ENCODE measurements around the gene TXNRD2. TPM values are rescaled to one million over a fixed set of nuclear protein-coding genes. Genes with fewer than 3 reads are reported as not detected.

The TXNRD2 gene
- total RNA-seq, 1 experiment from 2014 or later, result 23.0 TPM

- intact Hi-C loops (cut with micrococcal nuclease), result no loop called here
- TF ChIP-seq EZH2phosphoT487 (IDR thresholded peaks at IDR 0.05; ENCODE audit: borderline replicate concordance, low read length), result no peak
- no peak for TF ChIP-seq CTCF (conservative IDR thresholded peaks at IDR 0.05; ENCODE audit: low read depth, low read length)
- no peak for TF ChIP-seq EZH2 (IDR thresholded peaks at IDR 0.05; ENCODE audit: low read length, unreplicated experiment)
- BruUV-seq (replicated peaks), result no TSS peak
- peaks cover 9% of the 10 kb centered on the region; the same call in 1 of the 2 replicates for H3K4me1 ChIP-seq (ENCODE audit: insufficient read depth, low read length)
- no peak overlapping the region for H3K4me3 ChIP-seq (ENCODE audit: low read length)
- no peak overlapping the region for H3K9ac ChIP-seq (ENCODE audit: low read length)
- no peaks in the 10 kb centered on the region for H3K79me2 ChIP-seq (ENCODE audit: low read length)
- H3K27ac ChIP-seq (ENCODE audit: low read length), result no peak overlapping the region
- ATAC-seq (no peak), DNase-seq (no peak)
- CTCF ChIA-PET, result no interaction called here
- POLR2A ChIA-PET (ENCODE audit: unreplicated experiment), result no interaction called here
- H4K20me1 ChIP-seq (ENCODE audit: low read length), result no peaks in the 10 kb centered on the region
- H3K9me3 ChIP-seq (ENCODE audit: low read length), result no peaks in the 10 kb centered on the region
- H3K4me2 ChIP-seq (ENCODE audit: low read length), result no peak overlapping the region
- no peak overlapping the region for H2AFZ ChIP-seq (ENCODE audit: low read length)
- no peaks in the 10 kb centered on the region for H3K27me3 ChIP-seq (ENCODE audit: low read length)
- H3K36me3 ChIP-seq (ENCODE audit: low read depth, low read length), result no peaks in the 10 kb centered on the region
- H3K9me2 ChIP-seq (replicated peaks; ENCODE audit: low read length), result no peaks in the 10 kb centered on the region
- H3F3A ChIP-seq (ENCODE audit: low read length, unreplicated experiment), result no peaks in the 10 kb centered on the region
Observed at GRCh38 chr22:19972251-19972650, 30.6 kb upstream of the TXNRD2 start.

DNA sequence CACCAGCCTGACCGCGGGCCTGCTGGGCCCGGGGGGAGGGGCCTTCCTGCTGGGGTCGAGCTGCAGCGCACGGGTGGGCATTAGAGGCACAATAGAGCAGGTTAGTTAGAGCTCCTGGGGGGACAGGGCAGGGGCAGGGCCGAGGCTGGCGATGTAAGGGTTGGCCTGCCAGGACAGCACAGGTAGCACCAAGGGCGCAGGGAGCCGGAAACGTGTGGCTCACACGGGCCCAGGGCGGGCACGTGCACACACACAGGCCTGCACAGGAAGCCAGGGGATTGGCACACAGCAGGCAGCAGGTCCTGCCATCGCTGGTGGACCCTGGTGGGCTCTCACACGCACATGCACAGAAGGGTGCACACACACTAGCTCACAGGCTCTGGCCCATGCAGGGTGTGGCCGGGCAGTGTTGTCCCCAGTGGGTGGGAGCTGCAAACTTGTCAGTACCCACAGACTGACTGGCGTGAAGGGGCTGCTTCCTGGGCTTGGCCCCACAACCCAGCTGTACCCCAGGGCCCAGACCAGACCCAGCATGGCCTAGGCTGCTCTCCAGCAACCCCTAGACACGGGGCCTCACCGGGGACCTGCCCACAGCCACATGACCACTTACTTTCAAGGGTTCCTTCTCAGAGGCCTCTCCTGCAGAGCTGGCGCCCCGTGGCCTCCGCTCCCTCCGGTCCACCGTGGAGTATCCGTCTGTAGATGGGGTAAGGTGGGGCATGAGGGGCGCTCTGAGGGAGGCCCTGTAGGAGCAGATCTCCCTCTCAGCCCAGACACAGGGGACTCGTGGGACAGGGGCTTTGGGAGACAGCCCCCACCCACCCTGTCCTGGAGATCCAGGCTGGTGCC lies 29.9 kb upstream of the TXNRD2 start:
- H3K36me3 ChIP-seq (ENCODE audit: low read depth, low read length), result no peaks in the 10 kb centered on the region
- H3K4me3 ChIP-seq (ENCODE audit: low read length), result no peak overlapping the region
- H3K9ac ChIP-seq (ENCODE audit: low read length), result no peak overlapping the region
- H3K4me2 ChIP-seq (ENCODE audit: low read length), result no peak overlapping the region
- no peaks in the 10 kb centered on the region for H3K9me2 ChIP-seq (replicated peaks; ENCODE audit: low read length)
- no peak overlapping the region for H2AFZ ChIP-seq (ENCODE audit: low read length)
- H3K27me3 ChIP-seq (ENCODE audit: low read length), result no peaks in the 10 kb centered on the region
- no peak overlapping the region for H3K27ac ChIP-seq (ENCODE audit: low read length)
- H3K79me2 ChIP-seq (ENCODE audit: low read length), result no peaks in the 10 kb centered on the region
- BruUV-seq (replicated peaks), result no TSS peak
- no peaks in the 10 kb centered on the region for H4K20me1 ChIP-seq (ENCODE audit: low read length)
- ChIA-PET CTCF (no interaction called here), POLR2A (ENCODE audit: unreplicated experiment) (no interaction called here)
- no peak for DNase-seq
- no peaks in the 10 kb centered on the region for H3K9me3 ChIP-seq (ENCODE audit: low read length)
- intact Hi-C loops (cut with micrococcal nuclease), result no loop called here
- TF ChIP-seq CTCF (conservative IDR thresholded peaks at IDR 0.05; ENCODE audit: low read depth, low read length) (no peak), EZH2phosphoT487 (IDR thresholded peaks at IDR 0.05; ENCODE audit: borderline replicate concordance, low read length) (no peak)
- no peaks in the 10 kb centered on the region for H3F3A ChIP-seq (ENCODE audit: low read length, unreplicated experiment)
- H3K4me1 ChIP-seq (ENCODE audit: insufficient read depth, low read length), result peaks cover 9% of the 10 kb centered on the region; the same call in 1 of the 2 replicates
- no peak for ATAC-seq

All from PC-3 (cell line).